DMS114 treated with DMSO at 0.1 percent for 48 hours (cell line): Measurements from ENCODE around the gene PTPRN2.
"Not testable (repeated sequence)": the region's sequence is repeated elsewhere in the genome, so short reads cannot be mapped to it uniquely, and the experiment has no call there.

Experiments
- DNase-seq: peaks from one replicate; lab custom pipeline; 2025; ENCODE audit not compliant: unreplicated experiment; lab: John Stamatoyannopoulos, UW

The PTPRN2 gene

DNA sequence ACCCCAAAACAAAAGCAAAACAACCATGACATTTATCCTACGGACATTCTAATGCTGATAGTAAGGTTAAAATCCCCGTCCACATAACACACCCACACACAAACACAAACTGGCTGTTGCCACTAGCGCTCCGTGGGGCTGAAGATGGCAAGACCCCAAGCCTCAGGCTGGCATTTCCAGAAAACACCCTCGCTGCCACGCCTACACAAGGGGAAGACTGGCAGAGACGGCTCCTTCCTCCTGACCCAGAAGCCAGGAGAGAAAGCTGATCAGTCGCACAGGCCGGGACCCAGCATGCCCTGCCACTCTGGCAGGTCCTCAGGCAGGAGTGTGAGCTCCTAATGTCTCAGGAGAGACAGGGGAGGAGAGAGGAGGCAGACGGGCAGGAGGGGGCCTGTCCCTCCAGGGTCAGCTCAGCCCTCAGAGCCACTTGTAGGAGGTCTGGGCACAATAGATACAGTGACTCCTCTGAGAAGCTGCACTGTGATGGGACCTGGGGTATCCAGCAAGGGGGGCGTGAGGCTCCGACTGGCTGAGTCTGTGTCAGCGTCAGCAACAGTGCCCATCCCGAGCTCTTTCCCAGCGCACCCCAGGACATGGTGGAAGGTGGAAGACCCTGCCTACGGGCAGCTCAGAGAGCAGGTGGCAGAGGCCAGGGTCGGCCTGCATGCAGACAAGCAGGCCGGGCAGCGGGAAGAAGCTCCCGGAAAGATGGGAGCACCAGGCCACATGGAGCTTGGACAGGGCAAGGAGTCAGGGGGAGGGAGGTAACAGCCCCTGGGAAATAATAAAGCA, 326.9 kb downstream of the PTPRN2 start:
- no peak for DNase-seq

DNA sequence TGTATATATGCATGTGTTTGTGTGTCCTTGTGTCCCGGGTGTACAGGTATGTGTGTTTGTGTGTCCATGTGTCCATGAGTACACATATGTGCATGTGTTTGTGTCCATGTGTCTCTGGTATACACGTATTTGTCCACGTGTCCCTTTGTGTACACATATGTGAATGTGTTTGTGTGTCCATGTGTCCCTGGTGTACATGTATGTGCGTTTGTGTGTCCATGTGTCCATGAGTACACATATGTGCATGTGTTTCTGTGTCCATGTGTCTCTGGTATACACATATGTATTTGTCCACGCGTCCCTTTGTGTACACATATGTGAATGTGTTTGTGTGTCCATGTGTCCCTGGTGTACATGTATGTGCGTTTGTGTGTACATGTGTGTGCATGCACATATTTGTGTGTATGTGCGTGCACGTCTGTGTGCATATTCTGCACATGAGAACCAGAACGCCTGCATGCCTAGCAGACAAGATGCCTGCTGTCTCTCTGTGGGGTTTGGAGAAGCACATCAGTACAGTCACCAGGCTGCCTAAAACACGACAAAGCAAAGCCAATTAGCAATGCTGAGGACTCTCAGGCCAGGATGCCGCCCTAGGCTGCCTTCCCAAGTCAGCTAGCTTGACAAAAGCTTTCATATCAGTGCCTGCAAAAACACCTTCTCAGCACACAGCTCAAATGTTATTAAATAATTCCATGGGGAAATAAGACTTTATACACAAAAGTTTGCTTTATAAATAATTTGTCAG, 327.8 kb downstream of the PTPRN2 start:
- DNase-seq, result no peak

DNA sequence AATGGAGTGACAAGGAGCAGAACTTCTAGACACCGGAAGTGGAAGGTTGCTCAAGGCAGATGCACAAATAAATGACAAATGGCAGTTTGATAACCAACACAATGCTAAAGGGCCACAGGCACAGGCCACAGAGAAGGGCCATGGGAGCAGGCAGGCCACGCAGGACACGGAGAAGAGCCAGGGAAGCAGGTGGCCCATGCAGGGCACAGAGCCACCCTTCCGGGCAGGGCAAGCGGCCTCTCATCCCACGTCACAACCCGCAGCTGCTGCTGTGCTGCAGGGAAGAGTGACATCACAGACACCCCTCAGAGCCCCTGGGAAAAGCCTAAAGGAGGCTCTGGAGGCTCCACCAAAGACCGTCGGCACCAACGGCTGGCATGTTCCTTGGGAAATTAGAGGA, 328.5 kb downstream of the PTPRN2 start:
- DNase-seq, result no peak

DNA sequence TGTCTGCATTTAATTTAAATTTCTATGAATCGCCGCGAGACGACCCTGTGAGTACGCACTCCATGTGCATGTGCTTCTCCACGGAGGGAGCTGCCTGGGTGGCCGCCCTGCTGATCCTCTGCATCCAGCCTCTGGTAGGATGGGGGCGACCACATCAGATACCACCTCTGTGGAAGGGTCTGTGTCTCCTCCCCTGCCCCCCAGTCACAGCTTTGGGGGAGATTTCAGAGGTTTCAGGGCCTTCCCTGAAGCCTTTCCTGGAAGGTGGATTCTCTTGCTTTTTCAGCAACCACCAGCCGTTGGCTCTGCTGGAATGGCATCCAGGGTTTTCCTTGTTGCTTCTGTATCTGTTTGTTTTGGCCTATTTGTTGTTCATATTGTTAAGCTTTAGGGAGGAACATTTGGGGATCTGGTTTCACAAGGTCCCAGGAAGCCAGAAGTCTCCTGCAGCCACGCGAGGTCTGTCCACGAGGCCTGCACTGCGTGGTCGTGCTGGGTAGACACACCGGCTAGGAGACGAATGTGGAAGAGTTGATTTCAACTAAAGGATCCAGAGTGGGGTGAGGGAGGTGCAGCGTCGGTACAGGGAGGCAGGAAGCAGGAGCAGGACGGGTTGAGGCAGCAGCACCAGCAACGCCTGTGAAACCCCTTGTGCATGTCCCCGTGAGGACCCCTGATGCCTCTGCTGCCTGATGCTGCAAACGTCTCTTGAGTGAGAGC, 329.1 kb downstream of the PTPRN2 start:
- DNase-seq, result no peak

DNA sequence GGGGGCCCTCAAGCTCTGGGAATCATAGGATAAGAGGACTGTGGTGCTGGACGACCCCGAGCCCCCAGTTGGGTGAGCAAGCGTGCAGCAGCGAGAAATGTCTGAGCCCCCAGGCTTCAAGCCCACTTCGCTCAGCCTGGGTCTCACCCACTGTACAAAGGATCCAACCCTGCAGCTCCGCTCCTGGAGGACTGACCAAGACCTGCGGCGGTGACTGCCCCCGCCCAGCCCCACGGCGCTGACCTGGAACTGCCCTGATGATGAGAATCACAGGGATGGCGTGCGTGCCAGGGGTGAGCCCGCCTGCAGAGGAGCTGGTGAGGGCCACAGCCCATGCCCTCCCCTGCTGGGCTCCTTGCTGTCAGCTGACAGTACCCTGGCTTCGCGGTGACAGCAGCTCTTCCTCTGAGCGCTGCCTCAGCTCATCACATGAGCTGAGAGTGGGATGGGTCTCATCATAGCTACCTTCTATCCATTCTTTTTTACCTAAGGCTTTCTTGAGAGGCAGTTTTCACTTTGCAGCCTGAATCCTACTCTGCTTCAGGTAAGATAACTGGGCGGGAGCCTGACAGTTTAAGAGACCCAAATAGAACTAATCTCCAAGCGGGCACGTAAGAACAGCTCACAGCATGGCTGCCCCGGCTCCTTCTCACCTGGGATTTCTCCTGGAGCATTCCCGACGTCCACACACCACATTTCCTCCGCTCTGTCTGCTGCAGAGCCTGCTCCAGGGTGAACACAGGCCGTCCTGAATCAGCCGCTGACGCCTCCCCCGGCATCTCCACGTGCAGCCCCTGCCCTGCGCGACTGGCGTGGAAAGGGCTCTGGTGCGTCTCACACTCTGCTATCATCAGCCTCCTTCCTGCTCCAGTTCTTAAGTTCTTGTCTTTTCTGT, 329.9 kb downstream of the PTPRN2 start:
- no peak for DNase-seq

DNA sequence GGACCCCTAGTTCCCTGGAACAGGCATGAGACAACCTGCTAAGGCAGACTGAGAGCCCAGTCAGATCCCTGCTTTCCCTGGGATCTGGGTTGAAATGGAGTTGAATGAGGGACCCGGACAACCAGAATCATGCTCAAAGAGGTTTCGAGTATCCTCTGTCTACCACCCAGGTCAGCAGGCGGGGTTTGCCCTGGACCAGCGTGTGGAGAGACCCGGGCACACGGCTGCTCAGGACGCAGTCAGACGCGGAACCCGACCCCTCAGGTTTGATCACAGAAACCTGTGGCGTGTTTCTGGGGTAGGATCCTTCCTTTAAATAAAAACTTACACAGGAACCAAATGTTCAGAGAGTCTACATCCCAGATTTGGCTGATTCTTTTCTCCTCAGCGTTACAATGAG, 330.6 kb downstream of the PTPRN2 start:
- DNase-seq, result no peak

DNA sequence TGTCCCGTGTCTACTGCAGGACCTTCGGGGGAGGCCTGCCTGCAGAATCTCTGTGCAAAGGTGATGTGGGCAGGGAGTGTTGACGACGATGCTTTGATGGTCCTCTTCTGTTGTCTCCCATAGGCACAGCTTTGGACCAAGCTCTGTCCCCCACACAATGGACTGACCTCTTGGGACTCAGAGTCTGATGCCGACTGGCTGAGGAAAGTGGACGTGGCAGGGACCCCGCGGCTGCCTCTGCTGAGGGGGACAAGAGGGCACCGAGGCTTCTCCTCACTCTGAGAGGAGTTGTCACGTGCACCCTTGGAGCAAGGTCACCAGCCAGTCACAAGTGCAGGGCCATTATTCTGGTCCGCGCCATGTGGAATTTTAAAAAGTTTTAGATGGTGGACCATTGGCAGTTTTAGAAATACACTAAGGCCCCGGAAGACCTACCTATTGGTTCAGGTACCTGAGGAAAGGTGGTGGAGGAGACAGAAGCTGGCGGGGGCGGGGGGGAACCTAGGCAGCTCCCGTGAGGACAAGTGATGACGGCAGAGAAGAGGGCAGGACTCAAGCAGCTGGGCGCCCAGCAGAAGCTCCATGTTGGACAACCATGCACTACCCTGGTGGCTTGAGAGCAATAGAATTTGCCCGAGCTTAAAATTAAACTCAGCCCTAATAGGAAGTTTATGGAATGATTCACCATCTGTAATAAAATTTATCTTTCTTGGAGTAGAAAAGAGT, 331.4 kb downstream of the PTPRN2 start:
- DNase-seq, result no peak

DNA sequence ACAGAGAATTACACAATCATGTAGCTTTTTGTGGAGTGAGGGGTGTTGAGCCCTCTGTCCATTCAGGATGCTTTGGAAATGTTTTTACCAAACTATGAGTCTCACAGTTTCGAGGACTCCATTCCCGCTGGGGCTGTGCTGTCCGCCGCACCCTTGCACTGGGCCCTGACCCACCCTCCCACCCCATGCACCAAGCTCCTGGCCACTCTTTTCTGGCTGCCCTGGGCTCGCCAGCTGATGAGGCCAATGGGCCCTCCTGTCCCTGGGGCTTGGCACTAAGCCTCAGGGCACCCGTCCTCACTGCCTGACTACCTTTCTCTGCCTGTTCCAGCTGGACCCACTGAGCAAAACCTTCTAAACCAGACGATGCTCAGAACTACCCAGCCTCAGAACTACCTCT, 332.1 kb downstream of the PTPRN2 start:
- DNase-seq, result no peak

DNA sequence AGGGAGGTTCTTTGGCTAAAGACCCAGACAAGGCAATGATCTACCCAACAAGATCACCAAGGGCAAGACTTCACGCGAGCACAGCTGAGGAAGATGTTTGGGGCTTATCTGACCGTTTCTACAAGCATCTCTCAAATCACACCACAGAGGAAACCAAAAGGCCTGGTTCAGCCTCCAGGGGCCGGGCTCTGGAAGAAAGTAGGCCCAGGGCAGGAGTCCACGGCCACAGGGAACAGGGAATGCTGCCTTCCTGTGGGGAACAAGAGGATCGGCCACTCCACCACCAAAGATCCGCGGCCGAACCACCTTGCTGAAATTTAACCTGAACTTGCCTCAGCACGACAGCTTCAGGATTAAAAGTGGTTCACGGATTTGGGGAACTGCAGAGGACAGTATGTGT, 332.5 kb downstream of the PTPRN2 start:
- DNase-seq, result no peak

DNA sequence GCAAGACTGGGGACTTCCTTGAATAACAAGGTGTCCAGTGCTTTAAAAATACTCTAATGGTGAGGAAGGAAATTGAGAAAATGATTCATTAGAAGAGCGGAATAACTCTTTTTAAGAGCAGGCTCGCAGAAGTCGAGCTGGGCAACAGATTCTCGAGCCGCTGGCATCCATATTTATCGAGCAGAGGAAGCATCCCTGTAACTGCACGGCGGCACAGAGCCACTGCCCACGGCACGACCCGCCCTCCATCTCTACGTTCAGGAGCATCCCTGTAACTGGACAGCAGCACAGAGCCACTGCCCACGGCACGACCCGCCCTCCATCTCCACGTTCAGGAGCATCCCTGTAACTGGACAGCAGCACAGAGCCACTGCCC, 334.0 kb downstream of the PTPRN2 start:
- not testable (repeated sequence) for DNase-seq

DNA sequence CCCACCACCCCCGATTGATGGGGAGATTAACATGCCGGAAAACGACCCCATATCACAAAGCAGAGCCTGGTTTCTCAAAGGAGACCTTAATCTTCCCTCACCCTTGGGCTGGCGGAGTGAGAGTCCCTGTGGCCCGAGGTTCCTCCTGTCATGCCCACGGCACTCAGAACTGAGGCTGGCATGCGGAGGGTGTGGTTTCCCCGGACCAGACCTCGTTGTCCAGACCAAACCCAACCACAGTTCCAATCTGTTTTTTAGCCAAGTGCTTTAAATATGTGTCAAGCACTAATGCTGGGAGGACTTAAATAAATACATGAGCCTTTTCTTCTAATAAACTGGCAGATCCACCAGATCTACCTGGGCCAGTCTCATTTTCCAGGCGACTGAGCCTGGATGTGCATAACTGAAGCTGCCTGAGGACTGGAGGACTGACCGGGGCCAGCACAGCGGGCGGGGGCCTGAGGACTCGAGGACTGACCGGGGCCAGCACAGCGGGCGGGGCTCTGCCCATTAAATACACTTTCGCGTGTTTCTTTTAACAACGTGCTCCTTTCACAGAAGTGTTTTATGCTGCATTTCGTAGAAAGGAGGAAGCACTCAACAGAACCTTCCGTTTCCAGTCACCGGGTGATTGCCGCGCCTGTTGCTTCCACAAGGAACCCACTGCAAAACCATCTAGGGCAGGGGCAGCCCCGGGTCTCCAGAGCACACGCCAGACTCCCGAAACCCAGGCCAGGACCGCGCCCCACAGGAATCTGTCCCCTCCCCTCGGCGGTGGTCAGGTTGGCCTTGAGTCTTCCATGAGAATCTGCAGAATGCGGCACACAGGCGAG, 334.6 kb downstream of the PTPRN2 start:
- DNase-seq, result no peak

DNA sequence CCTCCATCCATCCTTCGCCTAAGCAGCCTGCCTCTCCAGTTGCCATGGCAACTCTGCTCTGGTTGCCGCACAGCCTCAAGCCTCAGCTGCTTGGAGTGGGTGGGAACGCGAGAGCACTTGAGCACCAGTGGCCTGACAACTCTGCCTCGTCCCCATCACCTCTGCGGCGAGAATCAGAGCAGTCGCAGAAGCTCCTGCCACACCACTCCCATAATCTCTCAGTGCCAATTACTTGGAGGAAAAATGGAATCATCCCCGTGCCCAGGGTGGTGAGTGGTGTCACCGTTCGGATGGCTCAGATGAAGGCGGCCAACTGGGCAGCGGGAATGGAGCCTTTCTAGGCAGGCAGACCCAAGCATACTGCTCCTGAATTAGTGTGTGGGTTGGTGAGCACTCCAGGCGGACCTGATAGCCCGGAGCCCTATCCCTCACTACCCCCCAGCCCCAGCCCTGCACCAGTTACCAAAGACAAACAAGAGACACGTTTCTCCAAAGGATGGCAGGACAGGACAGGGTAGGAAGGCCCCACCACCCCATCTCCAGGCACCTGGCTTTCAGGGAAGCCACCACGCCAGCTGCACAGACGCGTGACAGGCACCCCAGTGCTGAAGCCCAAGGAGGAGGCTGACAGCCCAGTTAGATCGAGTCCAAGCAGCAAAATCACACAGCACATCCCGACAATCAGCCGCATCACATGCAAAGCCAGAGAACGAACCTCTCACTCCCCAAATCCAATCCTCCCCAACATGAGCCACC, 335.4 kb downstream of the PTPRN2 start:
- DNase-seq, result no peak

DNA sequence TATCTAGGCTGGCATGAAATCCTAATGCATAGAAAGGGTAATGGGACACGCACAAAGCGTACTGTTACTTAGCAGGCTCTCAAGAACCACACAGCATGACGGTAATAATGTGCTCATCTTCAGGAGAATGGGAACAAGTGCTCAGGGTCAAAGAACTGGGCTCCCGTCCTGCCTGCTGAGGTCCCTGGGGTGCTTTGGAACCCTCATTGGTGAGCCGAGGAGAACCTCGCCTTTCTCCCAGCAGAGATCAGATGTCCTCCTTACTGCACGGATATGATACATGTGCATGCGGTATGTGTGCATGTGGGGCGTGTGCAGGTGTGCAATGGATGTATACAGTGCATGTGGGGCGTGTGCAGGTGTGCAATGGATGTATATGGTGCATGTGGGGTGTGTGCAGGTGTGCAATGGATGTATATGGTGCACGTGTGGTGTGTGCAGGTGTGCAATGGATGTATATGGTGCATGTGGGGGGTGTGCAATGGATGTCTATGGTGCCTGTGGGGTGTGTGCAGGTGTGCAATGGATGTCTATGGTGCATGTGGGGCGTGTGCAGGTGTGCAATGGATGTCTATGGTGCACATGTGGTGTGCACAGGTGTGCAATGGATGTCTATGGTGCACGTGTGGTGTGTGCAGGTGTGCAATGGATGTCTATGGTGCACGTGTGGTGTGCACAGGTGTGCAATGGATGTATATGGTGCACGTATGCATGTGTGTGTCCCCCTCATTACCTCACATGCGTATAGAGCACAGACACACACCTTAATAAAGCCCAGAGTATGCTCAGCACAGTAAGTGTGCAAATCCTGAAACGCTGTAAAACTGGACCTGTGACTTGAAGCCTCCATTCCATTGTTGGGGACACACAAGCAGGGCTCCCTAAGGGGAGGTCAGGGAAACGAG, 336.3 kb downstream of the PTPRN2 start:
- no peak for DNase-seq

DNA sequence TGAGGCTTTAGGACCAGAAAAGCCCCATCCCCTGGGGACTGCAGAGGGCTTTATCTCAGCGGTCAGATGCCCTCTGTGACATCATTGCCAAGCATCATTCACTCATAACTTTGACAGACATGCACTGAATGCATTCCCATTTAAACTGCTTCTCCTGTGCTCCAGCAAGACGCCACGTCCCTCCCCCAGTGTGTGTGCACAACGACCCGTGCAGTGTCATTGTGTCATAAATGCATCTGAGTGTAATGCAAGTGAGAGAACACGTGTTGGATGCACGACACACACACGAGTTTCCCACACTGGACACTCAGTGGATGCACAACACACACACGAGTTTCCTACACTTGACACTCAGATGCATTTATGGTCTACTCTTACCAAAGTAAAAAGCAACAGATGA, 337.9 kb downstream of the PTPRN2 start:
- no peak for DNase-seq

DNA sequence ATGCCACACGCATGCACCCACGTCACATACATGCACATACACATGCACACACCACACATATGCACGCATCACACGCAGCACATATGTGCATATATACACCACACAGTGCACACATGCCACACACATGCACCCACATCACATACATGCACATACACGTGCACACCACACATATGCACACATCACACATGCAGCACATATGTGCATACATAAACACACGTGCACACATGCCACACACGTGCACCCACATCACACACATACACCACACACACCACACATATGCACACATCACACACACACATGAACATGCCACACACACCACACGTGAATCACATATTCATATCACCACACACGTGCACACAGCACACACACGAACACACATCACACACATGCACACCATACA, 338.8 kb downstream of the PTPRN2 start:
- DNase-seq, result no peak

DNA sequence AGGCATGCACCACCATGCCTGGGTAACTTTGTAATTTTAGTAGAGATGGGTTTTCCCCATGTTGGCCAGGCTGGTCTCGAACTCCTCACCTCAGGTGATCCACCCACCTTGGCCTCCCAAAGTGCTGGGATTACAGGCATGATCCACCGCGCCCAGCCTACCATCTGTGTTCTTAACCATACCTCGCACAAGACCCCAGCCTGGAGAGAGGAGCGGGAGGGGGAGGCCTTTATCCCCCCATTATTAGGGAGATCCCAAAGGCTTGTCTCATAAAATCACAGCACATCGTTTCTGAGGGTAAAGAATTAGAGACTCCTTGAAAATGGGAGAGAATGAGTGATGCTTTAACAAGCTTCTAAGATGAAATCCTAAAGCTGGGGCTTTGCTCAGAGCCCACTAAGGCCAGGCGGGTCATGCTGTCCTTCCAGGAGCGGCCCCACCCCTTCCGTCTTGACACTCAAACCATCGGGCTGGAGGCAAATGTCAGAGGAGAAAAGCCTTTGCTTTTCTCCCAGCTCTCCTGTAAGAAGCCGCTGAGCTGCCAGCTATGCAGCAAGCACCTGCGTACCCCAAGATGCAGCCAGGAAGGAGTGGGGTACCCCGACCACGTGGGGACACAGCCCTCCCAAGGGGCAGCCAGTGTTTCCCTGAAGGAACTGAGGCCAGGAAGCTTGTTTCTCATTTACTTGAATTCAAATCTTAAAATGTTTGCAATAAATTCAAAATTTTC, 339.7 kb downstream of the PTPRN2 start:
- no peak for DNase-seq
